ENCODE measurements around the gene CYTH4. TPM values are rescaled to one million over a fixed set of nuclear protein-coding genes. Genes with fewer than 3 reads are reported as not detected.
A peak's percentile ranks its signal among the peaks of the same experiment; 100 is the strongest.
"Not testable (repeated sequence)": the region's sequence is repeated elsewhere in the genome, so short reads cannot be mapped to it uniquely, and the experiment has no call there.

The CYTH4 gene
- not detected for polyA plus RNA-seq (2013, experiment 1 of 2)
- polyA plus RNA-seq (2013, experiment 2 of 2), result not detected

GRCh38 chr22:37282385-37282677 lies at the start of gene CYTH4:
Gene CYTH4 (plus strand): TSS chr22:37282508. CDS start chr22:37282570, 62 bp downstream.
- Histone ChIP-seq H2BK5ac (ENCODE audit: low read length) (no peak within 1 kb of the TSS), H3K27me3 (ENCODE audit: control insufficient read depth in 3 of 3, insufficient read depth in 3 of 3, low read depth in 1 of 3, low read length in 3 of 3) (peaks cover 0 to 22% (median 0%) of the 10 kb centered on the region in 3 experiments), H2BK12ac (ENCODE audit: low read length) (no peak within 1 kb of the TSS), H3K4me3 (ENCODE audit: low read length in 2 of 2) (no peak within 1 kb of the TSS), H3K14ac (ENCODE audit: low read length) (no peak within 1 kb of the TSS), H3K4me1 (ENCODE audit: control insufficient read depth in 2 of 2, insufficient read depth in 1 of 2, low read depth in 1 of 2, low read length in 2 of 2) (peaks cover 6 to 8% of the 10 kb centered on the region in 2 donors), H3K27ac (replicated peaks; ENCODE audit: low read length) (no peak within 1 kb of the TSS), H3K4ac (ENCODE audit: low read length) (no peak within 1 kb of the TSS), H2BK15ac (ENCODE audit: low read length) (no peak within 1 kb of the TSS), H4K91ac (ENCODE audit: low read depth, low read length, poor library complexity) (no peak within 1 kb of the TSS), H3K9ac (ENCODE audit: low read depth, low read length, poor library complexity) (no peak within 1 kb of the TSS), H2AFZ (ENCODE audit: low read length) (no peak within 1 kb of the TSS), H4K8ac (ENCODE audit: low read depth, low read length) (no peak within 1 kb of the TSS), H3K23ac (ENCODE audit: low read depth, low read length, poor library complexity) (no peak within 1 kb of the TSS), H3K9me3 (replicated peaks in 1 of 2; ENCODE audit: control insufficient read depth in 2 of 2, insufficient read depth in 1 of 2, low read depth in 1 of 2, low read length in 2 of 2) (no peaks in the 10 kb centered on the region), H3K79me1 (ENCODE audit: low read depth, low read length) (no peaks in the 10 kb centered on the region), H3K36me3 (replicated peaks in 1 of 2; ENCODE audit: control insufficient read depth in 2 of 2, insufficient read depth in 2 of 2, low read length in 2 of 2) (no peaks in the 10 kb centered on the region), H2BK120ac (ENCODE audit: low read depth, low read length) (no peak within 1 kb of the TSS), H3K18ac (ENCODE audit: low read length) (no peak within 1 kb of the TSS), H3K4me2 (ENCODE audit: insufficient read depth, low read length, poor library complexity, severe bottlenecking) (no peak within 1 kb of the TSS), H2AK5ac (ENCODE audit: low read depth, low read length) (no peak within 1 kb of the TSS)
- WGBS, 2 donors (ENCODE audit: extremely low coverage in 2 of 2, insufficient read length in 2 of 2, insufficient replicate concordance in 1 of 2), result no CpG with 5 or more reads among the region's 12 CpGs
- DNase-seq (ENCODE audit: low spot score), result no peak

DNA sequence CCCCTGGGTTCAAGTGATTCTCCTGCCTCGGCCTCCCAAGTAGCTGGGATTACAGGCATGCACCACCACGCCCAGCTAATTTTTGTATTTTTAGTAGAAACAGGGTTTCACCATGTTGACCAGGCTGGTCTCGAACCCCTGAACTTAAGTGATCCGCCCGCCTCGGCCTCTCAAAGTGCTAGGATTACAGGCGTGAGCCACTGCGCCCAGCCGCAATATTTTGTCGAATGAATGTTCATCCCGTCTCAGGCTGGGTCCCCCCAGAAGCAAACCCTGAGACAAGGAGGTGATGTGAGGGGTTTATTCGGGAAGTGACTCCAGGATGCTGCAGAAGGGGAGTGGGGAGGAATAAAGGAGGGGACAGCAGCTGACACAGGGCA lies 48.9 kb upstream of the CYTH4 start:
- not testable (repeated sequence) for DNase-seq (ENCODE audit: low spot score); H3K4ac ChIP-seq (ENCODE audit: low read length); H2BK5ac ChIP-seq (ENCODE audit: low read length); H3K4me2 ChIP-seq (ENCODE audit: insufficient read depth, low read length, poor library complexity, severe bottlenecking); H4K91ac ChIP-seq (ENCODE audit: low read depth, low read length, poor library complexity); H3K9me3 ChIP-seq (replicated peaks in 1 of 2; ENCODE audit: control insufficient read depth in 2 of 2, insufficient read depth in 1 of 2, low read depth in 1 of 2, low read length in 2 of 2); H2BK12ac ChIP-seq (ENCODE audit: low read length); H2AFZ ChIP-seq (ENCODE audit: low read length); H4K8ac ChIP-seq (ENCODE audit: low read depth, low read length); H3K23ac ChIP-seq (ENCODE audit: low read depth, low read length, poor library complexity); H3K79me1 ChIP-seq (ENCODE audit: low read depth, low read length); H2BK120ac ChIP-seq (ENCODE audit: low read depth, low read length); H3K27ac ChIP-seq (replicated peaks; ENCODE audit: low read length); H3K14ac ChIP-seq (ENCODE audit: low read length); H3K36me3 ChIP-seq (replicated peaks in 1 of 2; ENCODE audit: control insufficient read depth in 2 of 2, insufficient read depth in 2 of 2, low read length in 2 of 2); H3K4me1 ChIP-seq (ENCODE audit: control insufficient read depth in 2 of 2, insufficient read depth in 1 of 2, low read depth in 1 of 2, low read length in 2 of 2); H3K4me3 ChIP-seq (ENCODE audit: low read length in 2 of 2)
- Histone ChIP-seq H2AK5ac (ENCODE audit: low read depth, low read length) (peak overlapping the region; percentile 89), H3K9ac (ENCODE audit: low read depth, low read length, poor library complexity) (peak overlapping the region; percentile 57), H3K27me3 (ENCODE audit: control insufficient read depth in 3 of 3, insufficient read depth in 3 of 3, low read depth in 1 of 3, low read length in 3 of 3) (peaks cover 0 to 45% (median 0%) of the 10 kb centered on the region in 3 experiments), H3K18ac (ENCODE audit: low read length) (peak overlapping the region; percentile 87), H2BK15ac (ENCODE audit: low read length) (peak overlapping the region; percentile 86)
- WGBS, 2 donors (ENCODE audit: extremely low coverage in 2 of 2, insufficient read length in 2 of 2, insufficient replicate concordance in 1 of 2), result no CpG with 5 or more reads among the region's 12 CpGs

- DNase-seq (ENCODE audit: low spot score), result no peak
- WGBS, 2 donors (ENCODE audit: extremely low coverage in 2 of 2, insufficient read length in 2 of 2, insufficient replicate concordance in 1 of 2), result no CpG with 5 or more reads among the region's 27 CpGs
- Histone ChIP-seq H3K4me3 (ENCODE audit: low read length in 2 of 2) (no peak overlapping the region), H3K18ac (ENCODE audit: low read length) (peak overlapping the region; percentile 87), H3K9ac (ENCODE audit: low read depth, low read length, poor library complexity) (peak overlapping the region; percentile 57), H3K4me1 (ENCODE audit: control insufficient read depth in 2 of 2, insufficient read depth in 1 of 2, low read depth in 1 of 2, low read length in 2 of 2) (peaks cover 0 to 3% of the 10 kb centered on the region in 2 donors), H2AK5ac (ENCODE audit: low read depth, low read length) (peak overlapping the region; percentile 89), H2AFZ (ENCODE audit: low read length) (no peak overlapping the region), H3K4me2 (ENCODE audit: insufficient read depth, low read length, poor library complexity, severe bottlenecking) (no peak overlapping the region), H4K8ac (ENCODE audit: low read depth, low read length) (no peak overlapping the region), H4K91ac (ENCODE audit: low read depth, low read length, poor library complexity) (no peak overlapping the region), H3K14ac (ENCODE audit: low read length) (peak overlapping the region; percentile 10), H3K27ac (replicated peaks; ENCODE audit: low read length) (no peak overlapping the region), H2BK12ac (ENCODE audit: low read length) (no peak overlapping the region), H2BK5ac (ENCODE audit: low read length) (peak overlapping the region; percentile 60), H3K36me3 (replicated peaks in 1 of 2; ENCODE audit: control insufficient read depth in 2 of 2, insufficient read depth in 2 of 2, low read length in 2 of 2) (no peaks in the 10 kb centered on the region), H3K27me3 (ENCODE audit: control insufficient read depth in 3 of 3, insufficient read depth in 3 of 3, low read depth in 1 of 3, low read length in 3 of 3) (peaks cover 0 to 43% (median 0%) of the 10 kb centered on the region in 3 experiments), H2BK120ac (ENCODE audit: low read depth, low read length) (no peak overlapping the region), H3K9me3 (replicated peaks in 1 of 2; ENCODE audit: control insufficient read depth in 2 of 2, insufficient read depth in 1 of 2, low read depth in 1 of 2, low read length in 2 of 2) (no peaks in the 10 kb centered on the region), H3K4ac (ENCODE audit: low read length) (no peak overlapping the region), H3K23ac (ENCODE audit: low read depth, low read length, poor library complexity) (no peak overlapping the region), H3K79me1 (ENCODE audit: low read depth, low read length) (no peaks in the 10 kb centered on the region), H2BK15ac (ENCODE audit: low read length) (peak overlapping the region; percentile 86)
Observed at GRCh38 chr22:37233751-37234631, 48.3 kb upstream of the CYTH4 start.
